Measurements from ENCODE around the gene WASF2. TPM values are rescaled to one million over a fixed set of nuclear protein-coding genes. Genes with fewer than 3 reads are reported as not detected.
"Not testable (repeated sequence)": the region's sequence is repeated elsewhere in the genome, so short reads cannot be mapped to it uniquely, and the experiment has no call there.

WASF2 gene
- total RNA-seq, 1 experiment from 2014 or later = 9.7 TPM

GRCh38 chr1:27475720-27476119 lies 14.2 kb downstream of the WASF2 start:
- in situ Hi-C loops (cut with HindIII; ENCODE audit: low pct_unique_long_range_greater_than_20kb, low sequenced_read_pairs) = no loop called here
- DNase-seq (ENCODE audit: low read depth, low spot score) = no peak

- in situ Hi-C loops (cut with HindIII; ENCODE audit: low pct_unique_long_range_greater_than_20kb, low sequenced_read_pairs) = no loop called here
- DNase-seq (ENCODE audit: low read depth, low spot score) = no peak
These were observed 16.2 kb downstream of the WASF2 start for GRCh38 chr1:27473755-27474154.

- in situ Hi-C loops (cut with HindIII; ENCODE audit: low pct_unique_long_range_greater_than_20kb, low sequenced_read_pairs); DNase-seq (ENCODE audit: low read depth, low spot score): not testable (repeated sequence)
These were observed 17.9 kb downstream of the WASF2 start for GRCh38 chr1:27472098-27472497.

- DNase-seq (ENCODE audit: low read depth, low spot score) = no peak
- in situ Hi-C loops (cut with HindIII; ENCODE audit: low pct_unique_long_range_greater_than_20kb, low sequenced_read_pairs) = no loop called here
These were observed 18.5 kb downstream of the WASF2 start for GRCh38 chr1:27471477-27471876.

- DNase-seq (ENCODE audit: low read depth, low spot score) = no peak
- in situ Hi-C loops (cut with HindIII; ENCODE audit: low pct_unique_long_range_greater_than_20kb, low sequenced_read_pairs) = no loop called here
These were observed 20.6 kb downstream of the WASF2 start for GRCh38 chr1:27469334-27469733.

GRCh38 chr1:27468378-27468777 lies 21.6 kb downstream of the WASF2 start:
- DNase-seq (ENCODE audit: low read depth, low spot score); in situ Hi-C loops (cut with HindIII; ENCODE audit: low pct_unique_long_range_greater_than_20kb, low sequenced_read_pairs): not testable (repeated sequence)

- in situ Hi-C loops (cut with HindIII; ENCODE audit: low pct_unique_long_range_greater_than_20kb, low sequenced_read_pairs) = no loop called here
- DNase-seq (ENCODE audit: low read depth, low spot score) = no peak
These were observed 24.9 kb downstream of the WASF2 start for GRCh38 chr1:27464926-27465647.

GRCh38 chr1:27463916-27464315 lies 26.1 kb downstream of the WASF2 start:
- in situ Hi-C loops (cut with HindIII; ENCODE audit: low pct_unique_long_range_greater_than_20kb, low sequenced_read_pairs); DNase-seq (ENCODE audit: low read depth, low spot score): not testable (repeated sequence)

GRCh38 chr1:27458521-27458920 lies 31.4 kb downstream of the WASF2 start:
- DNase-seq (ENCODE audit: low read depth, low spot score); in situ Hi-C loops (cut with HindIII; ENCODE audit: low pct_unique_long_range_greater_than_20kb, low sequenced_read_pairs): not testable (repeated sequence)

GRCh38 chr1:27455139-27455811 lies 34.7 kb downstream of the WASF2 start:
- in situ Hi-C loops (cut with HindIII; ENCODE audit: low pct_unique_long_range_greater_than_20kb, low sequenced_read_pairs) = no loop called here
- DNase-seq (ENCODE audit: low read depth, low spot score) = no peak

- DNase-seq (ENCODE audit: low read depth, low spot score) = no peak
- in situ Hi-C loops (cut with HindIII; ENCODE audit: low pct_unique_long_range_greater_than_20kb, low sequenced_read_pairs) = no loop called here
These were observed 35.4 kb downstream of the WASF2 start for GRCh38 chr1:27454610-27455009.

GRCh38 chr1:27451343-27451742 lies 38.6 kb downstream of the WASF2 start:
- peak; percentile 42 for DNase-seq (ENCODE audit: low read depth, low spot score)
- in situ Hi-C loops (cut with HindIII; ENCODE audit: low pct_unique_long_range_greater_than_20kb, low sequenced_read_pairs) = no loop called here

GRCh38 chr1:27448982-27449381 lies 41.0 kb downstream of the WASF2 start:
- in situ Hi-C loops (cut with HindIII; ENCODE audit: low pct_unique_long_range_greater_than_20kb, low sequenced_read_pairs) = no loop called here
- DNase-seq (ENCODE audit: low read depth, low spot score) = no peak

GRCh38 chr1:27447883-27448282 lies 42.1 kb downstream of the WASF2 start:
- no peak for DNase-seq (ENCODE audit: low read depth, low spot score)

GRCh38 chr1:27447399-27447798 lies 42.6 kb downstream of the WASF2 start:
- in situ Hi-C loops (cut with HindIII; ENCODE audit: low pct_unique_long_range_greater_than_20kb, low sequenced_read_pairs) = no loop called here

More at GRCh38 chr1:27447883-27448282, 42.1 kb downstream of the WASF2 start:
- in situ Hi-C loops (cut with HindIII; ENCODE audit: low pct_unique_long_range_greater_than_20kb, low sequenced_read_pairs) = no loop called here

GRCh38 chr1:27446496-27447020 lies 43.4 kb downstream of the WASF2 start:
- no peak for DNase-seq (ENCODE audit: low read depth, low spot score)
- in situ Hi-C loops (cut with HindIII; ENCODE audit: low pct_unique_long_range_greater_than_20kb, low sequenced_read_pairs) = no loop called here

More at GRCh38 chr1:27447399-27447798, 42.6 kb downstream of the WASF2 start:
- DNase-seq (ENCODE audit: low read depth, low spot score) = no peak

- in situ Hi-C loops (cut with HindIII; ENCODE audit: low pct_unique_long_range_greater_than_20kb, low sequenced_read_pairs) = no loop called here
- DNase-seq (ENCODE audit: low read depth, low spot score) = no peak
These were observed 44.6 kb downstream of the WASF2 start for GRCh38 chr1:27445177-27445936.

GRCh38 chr1:27444632-27445031 lies 45.3 kb downstream of the WASF2 start:
- no peak for DNase-seq (ENCODE audit: low read depth, low spot score)
- in situ Hi-C loops (cut with HindIII; ENCODE audit: low pct_unique_long_range_greater_than_20kb, low sequenced_read_pairs) = no loop called here

Measured in SK-MEL-5 (cell line).